HL-60 (cell line): ENCODE results near the gene NAT9.

Experiments used
- DNase-seq, 2 experiments: peaks; one replicate each; pipeline ENCODE4 v3.0.0-alpha.2; 2010 to 2020; ENCODE audit warnings: low read depth in 1 of 2, low spot score in 1 of 2
- H3K27ac ChIP-seq: fragments of 250-450 bp; sonication (Bioruptor Pico); replicated peaks from 2 replicates; pipeline ENCODE4 v1.5.1; 2020; ENCODE audit warnings: mild to moderate bottlenecking, moderate library complexity
- H3K27me3 ChIP-seq: fragments of 250-450 bp; sonication (Bioruptor Pico); 2 replicates; pipeline ENCODE4 v1.5.1; 2021; ENCODE audit warnings: mild to moderate bottlenecking, moderate library complexity; ENCODE audit not compliant: insufficient read depth, poor library complexity, severe bottlenecking
- H3K4me3 ChIP-seq: replicated peaks from 2 replicates; pipeline ENCODE4 v1.5.1; 2011; ENCODE audit warnings: mild to moderate bottlenecking, control low read depth, low read length; ENCODE audit not compliant: insufficient read depth
- GABPA ChIP-seq: IDR thresholded peaks from 2 replicates; pipeline ENCODE4 v1.6.1; 2012; ENCODE audit warnings: low read depth
- POLR2AphosphoS5 ChIP-seq: IDR thresholded peaks from 2 replicates; pipeline ENCODE4 v1.6.1; 2012; ENCODE audit warnings: low read depth
- SPI1 ChIP-seq: IDR thresholded peaks from 2 replicates; pipeline ENCODE4 v1.6.1; 2012; ENCODE audit warnings: low read depth, mild to moderate bottlenecking, borderline replicate concordance
- TF ChIP-seq, protein P1 (sequence below): IDR thresholded peaks from 2 replicates; pipeline ENCODE4 v1.6.1; 2012; ENCODE audit warnings: low read depth; ENCODE audit not compliant: insufficient replicate concordance
- TF ChIP-seq, protein P2 (sequence below): IDR thresholded peaks from one replicate; pipeline ENCODE4 v1.5.1; 2011; ENCODE audit warnings: low read length, control low read depth, inconsistent platforms; ENCODE audit not compliant: insufficient read depth

The NAT9 gene

DNA sequence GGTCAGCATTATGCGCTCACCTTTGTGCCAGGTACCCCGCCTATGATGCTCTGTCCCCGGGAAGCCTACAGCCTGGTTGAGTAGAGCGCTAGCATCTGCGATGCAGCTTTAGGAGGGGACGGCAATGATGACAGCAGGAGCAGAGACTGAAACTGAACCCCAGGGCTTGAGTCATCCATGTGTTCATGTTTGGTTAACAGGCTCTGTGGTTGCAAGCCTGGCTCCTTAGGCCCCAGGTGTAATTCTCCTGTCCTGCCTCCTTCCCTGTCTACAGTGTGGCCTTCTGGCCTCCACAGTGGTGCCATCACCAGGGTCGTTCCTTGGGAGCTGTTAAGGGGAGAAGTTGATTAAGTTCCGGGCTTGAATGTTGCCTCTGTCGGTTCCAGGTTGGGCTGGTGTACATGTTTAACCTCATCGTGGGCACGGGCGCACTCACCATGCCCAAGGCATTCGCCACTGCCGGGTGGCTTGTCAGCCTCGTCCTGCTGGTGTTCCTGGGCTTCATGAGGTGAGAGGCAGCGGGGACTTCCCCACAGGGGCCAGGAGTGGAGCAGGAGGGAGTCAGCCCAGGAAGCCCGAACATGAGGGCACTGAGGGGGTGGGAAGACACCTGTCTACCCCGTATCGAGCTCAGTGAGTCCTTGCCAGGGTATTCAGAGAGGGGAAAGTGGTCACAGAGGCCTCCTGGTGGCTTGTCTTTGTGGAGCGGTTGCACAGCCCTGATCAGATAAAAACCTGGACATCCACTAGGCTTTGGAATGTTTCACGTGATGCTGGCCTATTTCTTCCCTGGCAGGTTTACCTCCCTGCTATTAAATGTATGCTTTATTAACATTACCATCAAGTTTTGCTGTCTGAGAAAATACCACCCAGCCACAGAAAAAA is 9.2 kb upstream of the NAT9 start:
- Histone ChIP-seq H3K27me3 (no peaks in the 10 kb centered on the region), H3K27ac (no peak overlapping the region), H3K4me3 (no peak overlapping the region)
- DNase-seq: no peak
- TF ChIP-seq SPI1 (no peak), GABPA (no peak), POLR2AphosphoS5 (no peak)
- TF ChIP-seq, protein P1, sequence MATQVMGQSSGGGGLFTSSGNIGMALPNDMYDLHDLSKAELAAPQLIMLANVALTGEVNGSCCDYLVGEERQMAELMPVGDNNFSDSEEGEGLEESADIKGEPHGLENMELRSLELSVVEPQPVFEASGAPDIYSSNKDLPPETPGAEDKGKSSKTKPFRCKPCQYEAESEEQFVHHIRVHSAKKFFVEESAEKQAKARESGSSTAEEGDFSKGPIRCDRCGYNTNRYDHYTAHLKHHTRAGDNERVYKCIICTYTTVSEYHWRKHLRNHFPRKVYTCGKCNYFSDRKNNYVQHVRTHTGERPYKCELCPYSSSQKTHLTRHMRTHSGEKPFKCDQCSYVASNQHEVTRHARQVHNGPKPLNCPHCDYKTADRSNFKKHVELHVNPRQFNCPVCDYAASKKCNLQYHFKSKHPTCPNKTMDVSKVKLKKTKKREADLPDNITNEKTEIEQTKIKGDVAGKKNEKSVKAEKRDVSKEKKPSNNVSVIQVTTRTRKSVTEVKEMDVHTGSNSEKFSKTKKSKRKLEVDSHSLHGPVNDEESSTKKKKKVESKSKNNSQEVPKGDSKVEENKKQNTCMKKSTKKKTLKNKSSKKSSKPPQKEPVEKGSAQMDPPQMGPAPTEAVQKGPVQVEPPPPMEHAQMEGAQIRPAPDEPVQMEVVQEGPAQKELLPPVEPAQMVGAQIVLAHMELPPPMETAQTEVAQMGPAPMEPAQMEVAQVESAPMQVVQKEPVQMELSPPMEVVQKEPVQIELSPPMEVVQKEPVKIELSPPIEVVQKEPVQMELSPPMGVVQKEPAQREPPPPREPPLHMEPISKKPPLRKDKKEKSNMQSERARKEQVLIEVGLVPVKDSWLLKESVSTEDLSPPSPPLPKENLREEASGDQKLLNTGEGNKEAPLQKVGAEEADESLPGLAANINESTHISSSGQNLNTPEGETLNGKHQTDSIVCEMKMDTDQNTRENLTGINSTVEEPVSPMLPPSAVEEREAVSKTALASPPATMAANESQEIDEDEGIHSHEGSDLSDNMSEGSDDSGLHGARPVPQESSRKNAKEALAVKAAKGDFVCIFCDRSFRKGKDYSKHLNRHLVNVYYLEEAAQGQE: no peak
- TF ChIP-seq, protein P2, sequence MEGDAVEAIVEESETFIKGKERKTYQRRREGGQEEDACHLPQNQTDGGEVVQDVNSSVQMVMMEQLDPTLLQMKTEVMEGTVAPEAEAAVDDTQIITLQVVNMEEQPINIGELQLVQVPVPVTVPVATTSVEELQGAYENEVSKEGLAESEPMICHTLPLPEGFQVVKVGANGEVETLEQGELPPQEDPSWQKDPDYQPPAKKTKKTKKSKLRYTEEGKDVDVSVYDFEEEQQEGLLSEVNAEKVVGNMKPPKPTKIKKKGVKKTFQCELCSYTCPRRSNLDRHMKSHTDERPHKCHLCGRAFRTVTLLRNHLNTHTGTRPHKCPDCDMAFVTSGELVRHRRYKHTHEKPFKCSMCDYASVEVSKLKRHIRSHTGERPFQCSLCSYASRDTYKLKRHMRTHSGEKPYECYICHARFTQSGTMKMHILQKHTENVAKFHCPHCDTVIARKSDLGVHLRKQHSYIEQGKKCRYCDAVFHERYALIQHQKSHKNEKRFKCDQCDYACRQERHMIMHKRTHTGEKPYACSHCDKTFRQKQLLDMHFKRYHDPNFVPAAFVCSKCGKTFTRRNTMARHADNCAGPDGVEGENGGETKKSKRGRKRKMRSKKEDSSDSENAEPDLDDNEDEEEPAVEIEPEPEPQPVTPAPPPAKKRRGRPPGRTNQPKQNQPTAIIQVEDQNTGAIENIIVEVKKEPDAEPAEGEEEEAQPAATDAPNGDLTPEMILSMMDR: no peak

DNA sequence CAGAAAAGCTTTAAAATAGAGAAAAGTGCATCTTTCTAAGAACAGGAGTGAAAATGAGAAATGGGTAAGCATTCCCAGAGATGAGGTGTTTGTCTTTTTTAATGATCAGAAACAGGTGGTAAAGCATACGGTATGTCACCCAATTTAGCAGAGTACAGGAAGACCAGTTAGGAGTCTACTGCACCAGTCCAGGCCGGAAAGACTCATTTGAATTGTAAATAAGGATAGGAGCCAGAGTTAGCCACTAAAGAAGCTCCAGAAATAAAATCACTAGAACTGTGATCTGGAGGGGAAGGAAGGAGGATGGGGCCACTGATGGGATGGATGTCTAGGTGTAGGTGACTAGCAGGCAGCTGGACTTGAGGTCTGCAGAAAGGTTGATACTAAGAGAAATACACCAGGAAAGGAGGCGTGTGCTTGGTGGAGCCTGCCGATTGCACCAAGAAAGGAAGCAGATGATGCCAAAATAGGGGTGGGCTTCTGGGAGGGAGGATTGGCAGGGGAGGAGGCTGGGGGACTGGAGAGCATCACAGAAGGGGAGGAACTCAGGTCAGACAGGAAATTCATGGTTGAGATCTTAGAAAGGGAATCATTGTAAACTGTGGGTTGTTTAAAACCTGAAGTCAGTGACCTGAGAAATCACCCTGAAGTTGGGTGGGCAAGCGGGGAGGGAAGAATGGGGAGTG is 8.1 kb upstream of the NAT9 start:
- DNase-seq: no peak
- TF ChIP-seq, protein P2: no peak
- TF ChIP-seq, protein P1: no peak
- no peak for TF ChIP-seq SPI1
- TF ChIP-seq POLR2AphosphoS5: no peak
- no peak for TF ChIP-seq GABPA
- no peaks in the 10 kb centered on the region for H3K27me3 ChIP-seq
- H3K4me3 ChIP-seq: no peak overlapping the region
- H3K27ac ChIP-seq: no peak overlapping the region

DNA sequence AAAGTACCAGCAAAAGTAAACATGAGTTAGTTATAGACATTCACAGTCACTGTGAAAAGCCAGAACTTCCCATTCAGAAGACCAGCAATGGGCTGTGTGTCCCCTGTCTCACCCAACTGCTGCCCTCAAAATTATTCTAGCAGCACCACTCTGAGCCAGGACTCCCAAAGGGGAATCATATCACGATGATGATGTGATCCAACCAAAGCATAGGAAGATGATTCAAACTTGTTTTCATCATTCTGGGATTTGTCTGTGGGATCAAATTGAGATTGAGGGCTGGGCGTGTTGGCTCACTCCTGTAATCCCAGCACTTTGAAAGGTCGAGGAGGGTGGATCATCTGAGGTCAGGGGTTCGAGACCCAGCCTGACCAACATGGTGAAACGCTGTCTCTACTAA is 6.4 kb upstream of the NAT9 start:
- Histone ChIP-seq H3K4me3 (no peak overlapping the region), H3K27ac (no peak overlapping the region), H3K27me3 (no peaks in the 10 kb centered on the region)
- TF ChIP-seq, protein P2: no peak
- TF ChIP-seq, protein P1: no peak
- TF ChIP-seq SPI1: no peak
- TF ChIP-seq GABPA: no peak
- TF ChIP-seq POLR2AphosphoS5: no peak
- no peak for DNase-seq
